ENCODE measurements around the gene ONECUT3. TPM values are rescaled to one million over a fixed set of nuclear protein-coding genes. Genes with fewer than 3 reads are reported as not detected.

The ONECUT3 gene
- total and polyA plus RNA-seq, 11 donors, result not detected

- 1 to 3% (median 1%) methylated on average over 24 to 80 of the region's 80 CpGs for WGBS, 4 donors
- intact Hi-C loops (cut with DNase I), result no loop called here
- TF ChIP-seq POLR2A (IDR thresholded peaks at IDR 0.05) (no peak), CTCF (IDR thresholded peaks at IDR 0.05) (no peak)
- Histone ChIP-seq H3K36me3 (no peaks in the 10 kb centered on the region), H3K4me3 (no peak overlapping the region), H3K27me3 (peaks cover 77 to 91% (median 89%) of the 10 kb centered on the region in 9 donors), H3K9me3 (no peaks in the 10 kb centered on the region), H3K4me1 (peaks cover 0 to 45% (median 5%) of the 10 kb centered on the region in 12 donors), H3K27ac (no peak overlapping the region)
- ATAC-seq (no peak), DNase-seq (no peak)
These were observed 1.5 kb downstream of the ONECUT3 start for GRCh38 chr19:1754636-1755466.

DNA sequence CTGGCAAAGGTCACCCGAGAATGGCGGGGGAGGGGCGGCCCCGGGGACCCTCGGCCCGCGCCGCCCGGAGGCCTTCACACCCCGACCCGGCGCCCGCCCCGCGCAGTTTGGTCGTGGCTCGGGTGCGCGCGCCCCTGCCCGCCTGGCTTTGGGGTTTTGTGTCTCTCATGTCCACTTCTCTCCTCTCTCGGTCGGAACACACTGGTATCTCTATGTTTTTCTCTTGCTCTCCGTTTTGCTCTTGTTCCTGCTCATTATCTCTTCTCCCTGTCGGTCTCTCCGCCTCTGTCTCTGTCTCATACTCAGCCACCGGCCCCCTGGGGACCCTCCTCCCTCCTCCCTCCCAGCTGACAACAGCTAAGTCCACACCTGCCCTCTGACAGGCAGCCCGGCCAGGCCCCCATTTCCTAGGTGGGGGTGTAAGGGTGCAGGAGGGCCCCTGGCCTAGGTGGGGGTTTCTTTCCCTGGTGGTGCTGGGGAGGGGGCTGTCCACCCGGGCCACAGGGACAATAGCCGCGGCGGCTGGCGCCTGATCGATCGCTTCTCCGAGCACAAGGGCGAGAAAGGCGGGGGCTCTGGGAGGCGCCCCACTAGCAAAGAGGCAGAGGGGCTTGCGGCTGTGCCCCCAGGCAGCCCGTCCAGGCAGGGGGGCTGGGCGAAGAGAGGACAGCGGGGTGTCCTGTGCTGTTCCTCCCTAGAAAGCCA lies 2.3 kb downstream of the ONECUT3 start:
- 1 to 3% (median 1%) methylated on average over 28 to 43 of the region's 43 CpGs for WGBS, 4 donors
- Histone ChIP-seq H3K9me3 (no peaks in the 10 kb centered on the region), H3K4me1 (peaks cover 0 to 38% (median under 1%) of the 10 kb centered on the region in 12 donors), H3K27ac (no peak overlapping the region), H3K4me3 (no peak overlapping the region), H3K27me3 (peaks cover 75 to 91% (median 89%) of the 10 kb centered on the region in 9 donors), H3K36me3 (no peaks in the 10 kb centered on the region)
- TF ChIP-seq POLR2A (IDR thresholded peaks at IDR 0.05) (no peak), CTCF (IDR thresholded peaks at IDR 0.05) (no peak)
- intact Hi-C loops (cut with DNase I), result no loop called here
- DNase-seq (no peak), ATAC-seq (no peak)

GRCh38 chr19:1756264-1756663 lies 3.0 kb downstream of the ONECUT3 start:
- ATAC-seq (no peak), DNase-seq (no peak)
- Histone ChIP-seq H3K9me3 (no peaks in the 10 kb centered on the region), H3K4me3 (no peak overlapping the region), H3K27ac (no peak overlapping the region), H3K27me3 (peaks cover 70 to 91% (median 86%) of the 10 kb centered on the region in 9 donors), H3K4me1 (peaks cover 0 to 37% (median under 1%) of the 10 kb centered on the region in 12 donors), H3K36me3 (no peaks in the 10 kb centered on the region)
- intact Hi-C loops (cut with DNase I), result no loop called here
- 4 to 7% (median 5%) methylated on average over 20 of the region's 20 CpGs for whole genome bisulfite sequencing, 4 donors
- no peak for TF ChIP-seq CTCF (IDR thresholded peaks at IDR 0.05)
- no peak for TF ChIP-seq POLR2A (IDR thresholded peaks at IDR 0.05)

All from heart left ventricle (tissue), 16 donors.